CD1c-positive myeloid dendritic cell (primary cell): ENCODE measurements around the gene OR2Y1.
A peak's percentile ranks its signal among the peaks of the same experiment; 100 is the strongest.
"Not testable (repeated sequence)": the region's sequence is repeated elsewhere in the genome, so short reads cannot be mapped to it uniquely, and the experiment has no call there.

Source experiments
- DNase-seq: peaks from one replicate; pipeline ENCODE4 v3.0.0-alpha.2; 2016; ENCODE audit errors: extremely low spot score

OR2Y1 gene, protein sequence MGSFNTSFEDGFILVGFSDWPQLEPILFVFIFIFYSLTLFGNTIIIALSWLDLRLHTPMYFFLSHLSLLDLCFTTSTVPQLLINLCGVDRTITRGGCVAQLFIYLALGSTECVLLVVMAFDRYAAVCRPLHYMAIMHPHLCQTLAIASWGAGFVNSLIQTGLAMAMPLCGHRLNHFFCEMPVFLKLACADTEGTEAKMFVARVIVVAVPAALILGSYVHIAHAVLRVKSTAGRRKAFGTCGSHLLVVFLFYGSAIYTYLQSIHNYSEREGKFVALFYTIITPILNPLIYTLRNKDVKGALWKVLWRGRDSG

DNA sequence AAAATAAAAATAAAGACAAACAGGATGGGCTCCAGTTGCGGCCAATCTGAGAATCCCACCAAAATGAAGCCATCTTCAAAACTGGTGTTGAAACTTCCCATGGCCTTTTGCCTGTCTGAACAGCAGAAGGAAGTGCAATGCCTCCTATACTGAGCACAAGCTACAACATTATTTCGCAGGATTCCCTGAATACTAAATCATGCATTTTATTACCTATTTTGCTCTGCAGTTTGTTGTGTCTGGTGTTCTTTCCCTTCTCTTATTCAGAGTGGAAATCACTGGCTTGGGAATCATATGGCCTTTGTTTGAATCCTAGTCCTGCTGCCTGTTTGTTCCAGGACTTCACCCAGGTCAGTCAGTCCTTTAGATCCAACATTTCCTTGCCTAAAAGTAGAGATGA is at the start of gene OR2Y1:
Gene OR2Y1, minus strand, starts transcription at position 101 of the 400 bp plus-strand sequence. Its CDS starts 0 bp downstream, at position 101.
- no peak for DNase-seq

DNA sequence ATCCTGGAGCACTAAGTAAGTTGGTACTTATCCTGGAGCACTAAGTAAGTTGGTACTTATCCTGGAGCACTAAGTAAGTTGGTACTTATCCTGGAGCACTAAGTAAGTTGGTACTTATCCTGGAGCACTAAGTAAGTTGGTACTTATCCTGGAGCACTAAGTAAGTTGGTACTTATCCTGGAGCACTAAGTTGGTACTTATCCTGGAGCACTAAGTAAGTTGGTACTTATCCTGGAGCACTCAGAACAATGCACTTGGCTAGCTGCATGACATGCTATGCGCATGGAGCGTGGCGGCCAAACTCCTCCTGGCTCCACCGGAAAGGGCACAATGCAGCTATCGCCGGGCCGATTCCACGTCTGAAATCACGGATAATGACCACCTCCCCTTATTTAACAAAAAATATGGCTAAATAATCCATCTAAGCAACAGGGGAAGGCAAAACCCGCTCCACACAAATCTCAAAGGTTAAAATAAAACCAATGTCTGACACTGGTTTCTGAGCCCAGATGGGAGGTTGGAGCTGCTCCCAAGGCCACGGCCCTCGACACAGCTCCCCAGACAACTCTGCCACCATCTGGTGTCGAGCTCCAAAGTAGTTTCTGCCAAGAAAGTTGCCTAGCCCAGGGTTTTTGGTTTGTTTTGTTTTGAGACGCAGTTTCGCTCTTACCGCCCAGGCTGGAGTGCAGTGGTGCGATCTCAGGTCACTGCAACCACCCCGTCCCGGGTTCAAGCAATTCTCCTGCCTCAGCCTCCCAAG is 49.0 kb upstream of the OR2Y1 start:
- DNase-seq, result not testable (repeated sequence)

DNA sequence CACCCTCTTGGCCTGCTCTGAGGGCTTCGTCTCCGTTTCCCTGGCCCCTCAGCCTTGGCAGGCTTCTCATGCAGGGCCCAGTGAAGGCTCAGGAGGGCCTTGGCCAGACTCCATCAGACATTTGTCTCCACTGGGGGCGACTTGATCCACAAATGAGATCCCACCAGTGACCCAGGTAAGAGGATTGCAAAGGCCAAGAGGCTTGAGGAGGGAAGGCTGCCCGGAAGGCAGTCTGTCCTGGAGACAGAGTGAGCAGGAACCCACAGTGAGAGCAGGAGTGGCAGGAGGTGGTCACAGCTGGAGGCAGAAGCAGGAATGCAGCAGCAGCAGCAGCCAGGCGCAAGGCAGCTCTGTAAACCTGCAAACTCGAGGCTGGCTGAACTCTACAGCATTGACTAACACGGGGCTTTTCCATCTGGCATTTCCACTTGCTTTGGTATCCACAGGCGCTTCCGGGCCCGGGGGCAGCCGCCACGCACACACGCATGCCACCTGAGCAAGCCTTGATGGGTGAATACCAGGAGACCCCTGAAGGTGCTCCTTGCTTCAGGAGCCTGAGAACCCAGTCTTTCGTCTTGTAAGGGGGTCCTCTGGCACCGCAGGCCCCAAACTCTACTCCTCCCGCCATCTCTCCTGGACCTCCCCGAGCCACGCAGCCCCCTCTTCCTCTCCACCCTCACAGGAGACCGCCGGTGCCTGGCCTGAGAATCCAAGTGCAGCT is 48.0 kb upstream of the OR2Y1 start:
- no peak for DNase-seq

DNA sequence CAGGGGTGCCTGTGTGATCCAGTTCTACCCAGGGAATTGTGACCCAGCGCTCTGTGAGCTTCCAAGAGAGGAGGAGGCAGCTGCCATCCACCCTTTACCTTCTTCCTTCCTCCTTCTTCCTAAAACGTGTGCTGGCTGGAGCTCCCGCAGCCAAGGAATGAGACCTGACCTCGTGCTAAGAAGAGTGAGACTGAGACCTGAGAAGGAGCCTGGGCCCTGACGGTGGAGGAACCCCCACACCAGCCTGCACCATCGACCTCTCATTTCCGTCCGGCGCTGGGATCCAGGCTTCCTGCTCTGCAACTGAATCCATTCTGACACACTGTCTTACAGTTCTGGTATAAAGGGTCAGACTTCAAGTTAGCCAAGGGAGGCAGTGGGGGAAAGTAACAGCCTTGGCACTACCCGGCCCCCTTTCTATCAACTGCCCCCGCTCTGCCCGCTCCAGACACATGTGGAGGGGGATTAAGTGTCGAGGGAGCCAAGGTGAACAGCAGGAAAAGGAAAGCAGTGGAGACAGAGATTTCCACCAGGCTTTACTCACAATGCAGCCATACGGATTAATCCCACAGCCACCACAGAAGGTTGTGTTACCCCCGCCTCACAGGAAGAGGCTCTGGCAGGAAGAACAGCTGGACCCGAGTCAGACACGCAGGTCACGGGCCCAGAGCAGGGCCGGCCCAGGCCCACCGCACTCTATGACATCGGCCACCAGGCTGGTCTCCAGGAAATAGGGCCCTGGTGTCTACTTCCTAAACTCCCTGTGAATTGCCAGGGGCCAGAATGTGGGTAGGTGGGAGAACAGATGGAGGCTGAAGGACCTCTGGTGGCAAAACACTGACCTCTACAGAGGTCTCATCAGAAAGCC is 46.9 kb upstream of the OR2Y1 start:
- DNase-seq, result no peak

DNA sequence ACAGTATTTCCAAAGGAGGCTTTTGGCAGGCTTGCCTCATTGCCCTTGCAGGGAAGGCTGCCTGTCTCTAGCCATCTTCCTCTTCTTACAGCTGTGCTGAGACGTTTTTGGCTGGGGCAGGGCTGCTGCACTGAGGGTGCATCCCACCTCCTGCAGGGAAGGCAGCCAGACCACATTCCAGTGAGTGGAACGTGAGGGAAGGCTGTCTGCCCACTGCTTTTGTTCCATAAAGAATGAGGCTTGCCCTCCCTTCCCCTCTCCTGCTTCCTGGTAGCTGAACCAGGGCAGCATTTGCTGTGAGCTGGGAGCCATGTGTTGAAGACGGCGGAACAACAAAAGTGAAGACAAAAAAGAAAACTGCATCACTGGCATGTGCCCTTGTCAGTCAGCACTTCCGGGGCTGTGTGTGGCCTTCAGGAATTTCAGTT is 46.0 kb upstream of the OR2Y1 start:
- peak; percentile 6 for DNase-seq

DNA sequence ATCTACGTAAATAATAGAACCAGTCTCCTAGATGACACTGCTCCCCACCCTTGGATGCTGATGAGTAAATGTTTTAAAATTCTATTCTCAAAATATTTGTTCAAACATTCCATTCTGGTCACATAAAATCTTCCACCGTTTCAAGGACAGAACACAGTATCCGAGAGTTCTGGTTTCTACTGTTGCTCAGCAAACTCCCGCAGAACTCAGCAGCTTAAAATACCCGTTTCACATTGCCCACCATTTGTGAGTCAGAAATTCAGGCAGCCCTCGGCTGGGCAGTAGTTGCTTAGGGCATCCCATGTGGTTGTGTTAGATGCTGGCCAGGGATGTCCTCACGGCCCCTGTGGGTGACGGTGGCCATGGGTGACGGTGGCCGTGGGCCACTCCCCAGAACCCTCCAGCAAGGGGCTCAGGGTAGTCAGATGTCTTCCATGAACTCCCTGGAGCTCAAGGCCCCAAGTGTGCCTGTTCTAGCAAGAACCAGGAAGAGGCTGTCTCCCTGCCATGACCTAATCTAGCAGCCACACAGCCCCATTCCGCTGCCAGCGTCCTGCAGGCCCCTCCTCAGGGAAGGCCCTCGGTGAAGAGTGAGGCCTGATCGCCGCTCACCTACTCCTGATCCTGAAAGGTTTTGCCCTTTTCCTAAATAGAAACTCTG is 45.4 kb upstream of the OR2Y1 start:
- no peak for DNase-seq

DNA sequence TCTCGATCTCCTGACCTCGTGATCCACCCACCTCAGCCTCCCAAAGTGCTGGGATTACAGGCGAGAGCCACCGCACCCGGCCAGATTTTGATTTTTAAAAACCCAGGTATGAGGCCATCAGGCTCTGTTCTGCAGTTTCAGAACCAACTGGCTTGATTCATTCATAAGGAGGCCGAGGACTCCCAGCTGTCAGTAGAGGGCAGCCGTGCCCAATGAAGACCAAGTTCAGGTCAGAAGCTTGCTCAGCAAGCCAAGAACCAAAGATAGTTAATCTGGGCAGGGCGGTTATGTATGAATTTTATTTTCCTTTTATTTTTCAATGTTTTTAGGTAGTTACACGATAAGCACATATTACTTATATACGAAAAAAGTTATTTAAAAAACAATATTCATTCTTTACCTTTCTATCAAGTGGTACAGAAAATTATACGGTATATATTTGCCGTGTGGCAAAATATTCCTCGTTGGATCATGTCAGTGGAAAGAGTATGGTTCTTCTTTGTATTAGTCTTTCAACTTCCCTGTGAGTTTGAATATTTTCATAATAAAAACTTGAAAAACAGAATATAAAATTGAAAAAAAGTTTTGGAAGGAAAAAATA is 44.7 kb upstream of the OR2Y1 start:
- DNase-seq, result peak; percentile 55

DNA sequence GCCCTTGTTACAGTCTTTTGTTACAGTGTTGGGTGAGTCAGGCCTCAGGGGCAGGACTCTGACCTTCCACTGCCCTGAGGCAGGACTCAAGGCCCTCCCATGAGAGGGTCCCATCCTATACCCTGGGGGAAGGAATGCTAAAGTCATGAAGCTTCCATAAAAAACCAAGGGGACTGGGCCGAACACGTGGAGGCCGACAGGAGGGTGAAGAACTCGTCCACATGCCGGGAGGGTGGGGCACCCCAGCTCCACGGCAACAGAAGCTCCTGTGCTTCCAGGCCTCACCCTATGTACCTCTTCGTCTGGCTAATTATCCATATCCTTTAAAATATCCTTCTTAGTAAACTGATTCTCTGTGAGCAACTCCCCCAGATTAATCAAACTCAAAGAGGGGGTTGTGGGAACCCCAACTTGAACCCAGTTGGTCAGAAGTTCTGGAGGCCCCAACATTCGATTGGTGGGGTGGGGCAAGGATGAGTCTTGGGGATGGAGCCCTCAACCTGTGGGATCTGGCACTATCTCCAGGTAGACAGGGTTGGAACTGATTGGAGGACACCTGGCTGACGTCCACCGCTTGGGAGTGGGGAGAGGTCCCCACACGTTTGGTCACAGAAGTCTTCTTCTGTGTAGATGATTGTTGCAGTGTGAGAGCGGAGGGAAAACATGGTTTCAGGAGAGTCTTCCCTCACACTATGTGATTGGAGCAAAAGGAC is 43.6 kb upstream of the OR2Y1 start:
- no peak for DNase-seq

DNA sequence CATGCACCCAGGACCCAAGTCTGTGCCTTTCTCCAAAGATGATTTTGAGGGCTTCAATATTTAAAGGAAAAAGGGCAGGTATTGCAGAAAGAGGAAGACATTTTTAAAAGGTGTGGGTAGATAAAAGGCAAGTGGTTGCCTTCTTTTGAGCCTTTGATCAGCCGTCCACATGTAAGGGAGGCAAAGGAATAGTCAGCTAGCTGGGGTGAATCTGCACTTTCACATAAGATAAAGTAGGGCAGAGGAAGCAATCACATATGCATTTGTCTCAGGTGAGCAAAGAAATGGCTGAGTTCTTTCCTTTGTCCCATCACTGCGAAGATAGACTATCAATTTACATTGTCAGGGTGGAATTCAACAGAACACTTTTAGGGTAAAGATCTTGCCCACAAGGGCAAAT is 42.9 kb upstream of the OR2Y1 start:
- no peak for DNase-seq

DNA sequence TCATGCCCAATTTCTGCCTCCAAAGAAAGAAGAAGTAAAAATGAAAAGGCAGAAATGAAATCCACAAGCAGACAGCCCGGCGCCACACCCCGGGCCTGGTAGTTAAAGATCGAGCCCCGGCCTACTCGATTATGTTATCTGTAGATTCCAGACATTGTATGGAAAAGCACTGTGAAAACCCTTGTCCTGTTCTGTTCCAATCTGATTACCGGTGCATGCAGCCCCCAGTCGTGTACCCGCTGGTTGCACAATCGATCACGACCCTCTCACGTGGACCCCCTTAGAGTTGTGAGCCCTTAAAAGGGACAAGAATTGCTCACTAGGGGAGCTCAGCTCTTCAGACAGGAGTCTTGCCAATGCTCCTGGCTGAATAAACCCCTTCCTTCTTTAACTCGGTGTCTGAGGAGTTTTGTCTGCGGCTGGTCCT is 42.1 kb upstream of the OR2Y1 start:
- not testable (repeated sequence) for DNase-seq

DNA sequence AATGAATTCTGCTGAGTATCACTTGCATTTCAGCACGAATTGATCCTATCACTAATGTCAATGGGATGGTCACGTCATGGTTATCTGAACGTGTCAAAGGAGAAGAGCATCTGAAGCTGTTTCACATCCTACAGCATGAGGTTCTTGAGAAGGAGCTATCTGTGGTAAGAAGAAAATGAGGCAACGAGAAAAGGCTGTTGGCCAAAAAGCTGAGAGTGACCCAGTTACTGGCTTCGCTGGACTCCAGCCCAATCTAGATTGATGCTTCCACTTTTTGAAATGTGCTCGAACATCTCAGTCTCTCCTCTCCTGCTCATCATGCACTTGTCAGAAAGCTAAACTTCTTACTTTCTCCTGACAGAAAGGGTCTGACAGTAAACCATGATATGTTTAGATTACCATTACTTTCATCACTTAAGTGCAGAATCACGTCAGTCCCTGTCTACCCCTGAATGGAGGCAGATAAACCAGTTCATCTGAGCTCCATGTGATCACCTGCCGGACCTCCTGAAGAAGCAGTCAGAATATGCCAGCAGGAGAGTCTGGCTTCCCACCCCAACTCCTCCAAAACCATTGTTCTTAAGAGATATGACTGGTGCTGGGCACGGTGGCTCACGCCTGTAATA is 40.2 kb upstream of the OR2Y1 start:
- no peak for DNase-seq

DNA sequence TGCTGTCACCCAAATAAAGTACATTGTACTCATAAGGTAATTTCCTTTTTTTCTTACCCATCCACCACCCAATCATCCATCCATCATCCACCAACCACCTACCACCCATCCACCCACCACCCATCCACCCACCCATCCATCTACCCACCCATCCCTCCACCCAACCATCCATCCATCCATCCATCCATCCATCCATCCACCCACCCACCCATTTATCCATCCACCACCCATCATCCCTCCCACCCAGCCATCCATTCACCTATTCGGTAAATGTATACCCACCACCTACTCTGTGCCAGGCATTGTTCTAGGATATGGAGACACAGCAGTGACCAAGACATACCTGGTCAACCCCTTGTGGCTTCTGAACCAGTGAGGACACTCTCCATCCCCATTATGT is 37.6 kb upstream of the OR2Y1 start:
- no peak for DNase-seq

DNA sequence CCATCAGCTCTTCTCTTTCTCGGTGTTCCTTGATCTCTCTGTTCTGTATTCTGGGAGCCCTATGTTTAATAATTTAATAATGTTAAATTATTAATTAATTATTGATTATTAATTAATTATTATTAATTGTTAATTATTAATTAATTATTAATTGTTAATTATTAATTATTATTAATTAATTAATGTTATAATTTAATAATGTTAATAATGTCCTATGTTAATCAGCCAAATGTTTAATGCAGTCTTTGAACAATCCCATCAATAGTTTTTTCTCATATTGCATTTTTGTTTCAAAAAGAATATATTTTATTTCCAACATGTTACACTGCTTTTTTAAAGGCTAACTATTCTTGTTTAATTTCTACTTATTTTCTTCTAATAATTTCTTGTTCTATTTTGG is 36.5 kb upstream of the OR2Y1 start:
- no peak for DNase-seq

DNA sequence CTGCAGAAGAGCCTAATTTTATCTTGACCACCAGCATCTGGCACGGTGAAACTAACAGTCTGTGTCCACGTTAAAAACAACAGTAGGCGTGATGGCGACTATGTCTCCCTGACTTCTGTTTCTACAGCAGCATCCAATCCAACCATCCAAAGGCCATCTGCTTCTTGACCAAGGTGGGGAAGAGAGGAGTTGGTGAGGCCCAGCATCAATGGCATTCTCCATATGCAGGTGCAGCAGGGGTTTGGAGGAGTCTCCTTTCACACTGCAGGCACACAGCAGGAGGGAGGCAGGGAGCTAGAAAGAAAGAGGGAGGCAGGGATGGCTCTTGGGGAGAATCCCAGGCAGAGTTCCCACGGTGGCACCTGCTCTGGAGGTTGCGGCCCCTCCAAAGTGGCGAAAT is 35.8 kb upstream of the OR2Y1 start:
- DNase-seq, result no peak

DNA sequence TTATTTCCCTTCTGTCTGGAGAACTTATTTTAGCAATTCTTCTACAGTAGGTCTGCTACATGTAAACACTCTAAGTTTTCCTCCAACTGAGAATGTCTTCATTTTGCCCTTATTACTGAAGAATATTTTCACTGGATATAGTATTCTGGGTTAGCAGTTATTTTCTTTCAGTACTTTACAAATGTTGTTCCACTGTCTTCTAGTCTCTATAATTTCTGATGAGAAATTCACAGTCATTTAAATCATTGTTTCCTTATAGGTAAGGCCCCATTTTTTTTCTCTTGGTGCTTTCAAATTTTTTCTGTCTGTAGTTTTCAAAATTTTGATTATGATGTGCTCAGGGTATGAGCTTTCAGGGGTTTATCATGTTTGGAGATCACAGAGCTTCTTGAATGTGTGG is 32.0 kb upstream of the OR2Y1 start:
- no peak for DNase-seq

DNA sequence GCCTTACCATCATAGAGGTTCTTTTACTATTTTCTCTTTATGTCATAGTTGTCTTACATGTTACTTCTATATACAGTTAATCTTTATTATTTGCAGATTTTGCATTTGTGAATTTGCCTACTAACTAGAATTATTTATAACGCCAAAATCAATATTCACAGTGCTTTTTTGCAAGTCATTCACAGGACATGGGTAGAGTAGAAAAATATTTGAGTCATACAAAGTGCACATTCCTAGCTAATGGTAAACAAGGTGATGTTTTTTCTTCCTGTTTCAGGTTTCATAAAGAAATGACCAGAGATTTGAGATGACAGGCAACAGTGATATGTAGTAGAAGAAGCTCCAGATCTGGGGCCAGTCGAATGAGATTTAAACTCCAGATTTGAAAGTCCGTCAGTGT is 30.0 kb upstream of the OR2Y1 start:
- no peak for DNase-seq

DNA sequence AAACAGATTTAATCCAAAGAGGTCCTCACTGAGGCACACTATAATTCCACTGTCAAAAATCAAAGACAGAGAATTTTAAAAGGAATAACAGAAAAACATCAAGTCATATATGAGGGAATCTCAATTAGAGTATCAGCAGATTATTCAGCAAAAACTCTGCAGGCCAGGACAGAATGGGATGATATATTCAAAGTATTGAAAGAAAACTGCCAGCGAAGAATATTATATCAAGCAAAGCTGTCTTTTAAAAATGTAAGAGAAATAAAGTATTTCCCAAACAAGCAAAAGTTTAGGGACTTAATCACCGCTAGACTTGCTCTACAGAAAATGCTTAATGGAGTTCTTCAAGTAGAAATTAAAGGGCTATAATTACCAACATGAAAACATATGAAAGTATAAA is 15.7 kb upstream of the OR2Y1 start:
- no peak for DNase-seq

DNA sequence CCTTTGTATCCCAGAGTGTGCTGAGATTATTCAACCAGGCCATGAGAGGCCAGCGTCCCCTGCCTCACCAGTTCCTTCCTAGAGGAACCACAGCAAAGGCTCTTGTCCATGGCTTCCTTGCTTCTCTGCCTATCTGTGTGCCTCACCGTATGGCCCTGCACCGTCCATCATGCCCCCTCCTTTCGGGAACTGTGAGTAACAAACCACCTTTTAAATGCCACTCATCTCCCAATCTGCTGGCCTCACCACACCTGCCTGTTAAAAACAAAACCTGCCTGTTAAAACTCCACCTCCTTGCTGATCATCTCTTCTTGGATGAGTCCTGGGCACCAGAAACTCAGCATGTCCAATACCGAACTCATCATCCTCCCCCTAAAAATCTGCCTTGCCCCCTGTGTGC is 4.4 kb upstream of the OR2Y1 start:
- DNase-seq, result no peak

DNA sequence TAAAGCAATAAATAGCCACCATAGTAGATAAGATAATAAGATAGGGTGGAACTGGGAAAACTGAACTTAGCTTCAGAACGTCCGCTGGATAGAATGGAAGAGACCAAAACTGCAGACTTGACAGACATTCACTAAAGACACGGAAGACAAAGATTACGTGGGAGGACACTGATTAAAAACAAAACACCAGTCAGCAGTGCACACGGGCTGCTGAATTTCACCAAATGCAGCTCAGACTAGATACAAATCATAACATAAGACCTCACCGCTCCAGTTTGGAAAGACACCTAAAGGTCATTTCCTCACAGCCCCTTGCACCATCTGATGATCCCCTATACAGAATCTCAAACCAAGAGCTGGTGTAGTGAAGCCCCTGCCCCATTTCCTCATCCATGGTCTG is 2.9 kb upstream of the OR2Y1 start:
- DNase-seq, result no peak

DNA sequence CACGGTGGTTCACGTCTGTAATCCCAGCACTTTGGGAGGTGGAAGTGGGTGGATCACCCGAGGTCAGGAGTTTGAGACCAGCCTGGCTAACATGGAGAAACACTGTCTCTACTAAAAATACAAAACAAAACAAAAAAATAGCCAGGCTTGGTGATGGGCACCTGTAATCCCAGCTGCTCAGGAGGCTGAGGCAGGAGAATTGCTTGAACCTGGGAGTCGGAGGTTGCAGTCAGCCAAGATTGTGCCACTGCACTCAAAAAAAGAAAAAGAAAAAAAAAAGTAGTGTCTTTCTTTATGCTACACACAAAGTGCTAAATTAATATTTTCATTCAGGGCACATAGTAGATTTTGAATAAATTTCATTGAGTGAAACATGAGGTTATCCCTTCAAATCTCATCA is 1.1 kb upstream of the OR2Y1 start:
- DNase-seq, result not testable (repeated sequence)
